HepG2 (cell line): ENCODE data around the gene AUH. TPM values are rescaled to one million over a fixed set of nuclear protein-coding genes. Genes with fewer than 3 reads are reported as not detected.
A peak's percentile ranks its signal among the peaks of the same experiment; 100 is the strongest.

ENCODE experiments used
- CENPX ChIP-seq: sonication (generic); formaldehyde crosslinking; IDR thresholded peaks from 2 replicates; pipeline ENCODE4 v1.9.0; 2021; ENCODE audit warnings: mild to moderate bottlenecking, missing genetic modification reagents, moderate library complexity
- FOXK1 ChIP-seq: sonication (generic); formaldehyde crosslinking; IDR thresholded peaks from 2 replicates; pipeline ENCODE4 v1.4.0; 2020; ENCODE audit warnings: low read depth, missing genetic modification reagents, borderline replicate concordance
- MAFK ChIP-seq, 2 experiments: IDR thresholded peaks in 1 of 2; conservative IDR thresholded peaks in 1 of 2; 2 replicates each; pipeline ENCODE4 v1.6.1; 2011; ENCODE audit warnings: improper control_type of control experiment in 2 of 2, low read length in 2 of 2
- MTF2 ChIP-seq: sonication (generic); formaldehyde crosslinking; IDR thresholded peaks from 2 replicates; pipeline ENCODE4 v1.5.0; 2020; ENCODE audit warnings: missing genetic modification reagents, borderline replicate concordance
- RELA ChIP-seq: sonication (generic); formaldehyde crosslinking; IDR thresholded peaks from 2 replicates; pipeline ENCODE4 v1.4.0; 2020; ENCODE audit warnings: missing genetic modification reagents
- RFX1 ChIP-seq: fragments of 450-650 bp; IDR thresholded peaks from 2 replicates; pipeline ENCODE4 v1.6.1; 2017
- SALL2 ChIP-seq: sonication (generic); formaldehyde crosslinking; IDR thresholded peaks from 2 replicates; pipeline ENCODE4 v1.8.1; 2023; ENCODE audit warnings: mild to moderate bottlenecking, missing genetic modification reagents, inconsistent platforms
- SCMH1 ChIP-seq: sonication (generic); formaldehyde crosslinking; IDR thresholded peaks from 2 replicates; pipeline ENCODE4 v1.9.0; 2021; ENCODE audit warnings: missing genetic modification reagents, mild to moderate bottlenecking, borderline replicate concordance
- SMAD3 ChIP-seq: sonication (generic); formaldehyde crosslinking; IDR thresholded peaks from 2 replicates; pipeline ENCODE4 v1.4.0; 2020; ENCODE audit warnings: missing genetic modification reagents
- SP1 ChIP-seq, 2 experiments: fragments of 450-650 bp in 1 of 2; sonication (generic) in 1 of 2; formaldehyde crosslinking in 1 of 2; IDR thresholded peaks; 2 replicates each; pipeline versions ENCODE4 v1.4.0 to v1.6.1; 2016 to 2020; ENCODE audit warnings: missing genetic modification reagents in 1 of 2
- SP4 ChIP-seq: sonication (generic); formaldehyde crosslinking; IDR thresholded peaks from 2 replicates; pipeline ENCODE4 v1.8.1; 2023; ENCODE audit warnings: mild to moderate bottlenecking, missing genetic modification reagents
- SRSF9 ChIP-seq: fragments of 200-400 bp; formaldehyde crosslinking; IDR thresholded peaks from 2 replicates; pipeline ENCODE4 v1.6.1; 2018; ENCODE audit warnings: borderline replicate concordance, mild to moderate bottlenecking, low read depth, low read length; ENCODE audit not compliant: insufficient read depth, poor library complexity, severe bottlenecking
- TAF1 ChIP-seq: sonication (generic); formaldehyde crosslinking; IDR thresholded peaks from 2 replicates; pipeline ENCODE4 v1.4.0; 2020; ENCODE audit warnings: missing genetic modification reagents
- ZNF317 ChIP-seq: sonication (generic); formaldehyde crosslinking; IDR thresholded peaks from 2 replicates; pipeline ENCODE4 v1.5.0; 2020; ENCODE audit warnings: mild to moderate bottlenecking, missing genetic modification reagents
- ZNF546 ChIP-seq: sonication (generic); formaldehyde crosslinking; conservative IDR thresholded peaks from 2 replicates; pipeline ENCODE4 v1.8.1; 2023; ENCODE audit warnings: mild to moderate bottlenecking, missing genetic modification reagents
- ZNF713 ChIP-seq: sonication (generic); formaldehyde crosslinking; IDR thresholded peaks from 2 replicates; pipeline ENCODE4 v1.4.0; 2020; ENCODE audit warnings: mild to moderate bottlenecking, missing genetic modification reagents
- ZNF720 ChIP-seq: sonication (generic); formaldehyde crosslinking; IDR thresholded peaks from 2 replicates; pipeline ENCODE4 v1.4.0; 2020; ENCODE audit warnings: missing genetic modification reagents
- ZNF724P ChIP-seq: sonication (generic); formaldehyde crosslinking; IDR thresholded peaks from 2 replicates; pipeline ENCODE4 v1.8.0; 2022; ENCODE audit warnings: missing genetic modification reagents, borderline replicate concordance
- ZNF776 ChIP-seq: sonication (generic); formaldehyde crosslinking; IDR thresholded peaks from 2 replicates; pipeline ENCODE4 v1.4.0; 2020; ENCODE audit warnings: mild to moderate bottlenecking, missing genetic modification reagents
- ZNF883 ChIP-seq: sonication (generic); formaldehyde crosslinking; IDR thresholded peaks from 2 replicates; pipeline ENCODE4 v1.5.1; 2020; ENCODE audit warnings: mild to moderate bottlenecking, missing genetic modification reagents; ENCODE audit errors: not compliant biosample characterization
- ZSCAN21 ChIP-seq: sonication (generic); formaldehyde crosslinking; IDR thresholded peaks from 2 replicates; pipeline ENCODE4 v1.8.0; 2022; ENCODE audit warnings: mild to moderate bottlenecking, missing genetic modification reagents, moderate library complexity, borderline replicate concordance
- ZSCAN22 ChIP-seq: sonication (generic); formaldehyde crosslinking; IDR thresholded peaks from 2 replicates; pipeline ENCODE4 v1.4.0; 2020; ENCODE audit warnings: mild to moderate bottlenecking, missing genetic modification reagents
- polyA plus RNA-seq, 8 experiments: library from polyadenylated mRNA; depleted of rRNA in 3 of 8; stranded (reverse) in 7 of 8; unstranded in 1 of 8; fragments of >200 nt; fragmentation: Illumina TruSeq in 4 of 8; extraction: Trizol in 4 of 8; gene quantifications; 2 replicates each; pipeline versions ENCODE4 v1.2.1 to v1.2.3, GENCODE V29; 2011 to 2016; ENCODE audit warnings: low read depth in 4 of 8, missing spikeins in 1 of 8, mixed read lengths in 1 of 8; ENCODE audit not compliant: insufficient read depth in 1 of 8
- total RNA-seq, 5 experiments: library from RNA; depleted of rRNA; stranded (reverse); fragments of >200 nt; fragmentation: Illumina TruSeq; extraction: Trizol; gene quantifications; 2 replicates each; pipeline ENCODE4 v1.2.3, GENCODE V29; 2016; ENCODE audit warnings: low read depth in 1 of 5
- TF ChIP-seq, protein P1 (sequence below): sonication (generic); formaldehyde crosslinking; IDR thresholded peaks from 2 replicates; pipeline ENCODE4 v1.4.0; 2020; ENCODE audit warnings: missing genetic modification reagents
- TF ChIP-seq, protein P2 (sequence below): sonication (generic); formaldehyde crosslinking; IDR thresholded peaks from 2 replicates; pipeline ENCODE4 v1.4.0; 2020; ENCODE audit warnings: mild to moderate bottlenecking, missing genetic modification reagents
- TF ChIP-seq, protein P3 (sequence below): sonication (generic); formaldehyde crosslinking; IDR thresholded peaks from 2 replicates; pipeline ENCODE4 v1.8.1; 2022; ENCODE audit warnings: low read depth, mild to moderate bottlenecking, missing genetic modification reagents

AUH gene
- total and polyA plus RNA-seq, 2 of the 13 experiments (the other 11 are each of a cell fraction or from before 2014, with no cell fraction given), result 25.8 to 31.9 TPM

DNA sequence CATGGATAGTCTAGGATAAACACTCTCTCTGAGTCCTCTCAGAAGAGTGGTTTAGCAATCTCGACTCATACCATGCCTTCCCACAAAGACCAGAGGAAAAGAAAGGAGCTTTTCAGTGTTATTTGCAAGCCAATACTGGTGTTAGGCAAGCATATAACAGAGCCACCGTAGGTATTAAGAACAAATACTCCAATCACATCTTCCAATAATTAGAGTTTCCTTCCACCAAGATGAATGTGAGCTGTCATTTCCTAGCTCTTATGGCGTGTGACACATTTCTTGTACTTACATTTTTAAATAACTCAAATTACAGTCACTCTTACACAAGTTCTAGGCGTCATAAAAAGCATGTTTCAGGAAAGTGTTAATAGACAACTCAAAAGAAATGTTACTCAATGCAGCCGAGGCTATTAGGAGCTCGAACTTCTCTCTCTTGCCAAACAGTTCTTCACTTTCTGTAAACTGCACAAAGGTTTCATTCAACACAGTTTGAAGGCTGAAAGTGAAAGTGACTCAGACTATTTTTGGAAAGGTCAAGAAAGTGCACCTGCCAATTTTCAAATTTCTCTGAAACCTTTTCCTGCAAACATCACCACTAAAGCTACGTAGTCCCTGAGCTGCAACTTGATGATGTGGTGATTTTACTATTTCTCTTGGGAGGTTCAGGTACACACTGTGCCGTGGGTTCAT lies 153.8 kb downstream of the AUH start (continued):
- TF ChIP-seq ZNF776 (CRISPR knock-in tag) (no peak), RFX1 (no peak), SALL2 (CRISPR knock-in tag) (no peak), ZNF724P (CRISPR knock-in tag) (no peak), ZNF720 (no peak), RELA (CRISPR knock-in tag) (no peak), ZSCAN22 (CRISPR knock-in tag) (no peak), ZNF713 (CRISPR knock-in tag) (no peak), TAF1 (CRISPR knock-in tag) (no peak), ZNF317 (CRISPR knock-in tag) (no peak), ZNF883 (CRISPR knock-in tag) (no peak), MAFK (conservative IDR thresholded peaks at IDR 0.05 in 1 of 2, IDR thresholded peaks at IDR 0.05 in 1 of 2; ENCODE audit: low read length in 2 of 2) (0 out of 4 replicates have a peak, but pooled peaks have one; percentile 10 to 26), SP4 (CRISPR knock-in tag) (no peak), MTF2 (CRISPR knock-in tag) (no peak), FOXK1 (CRISPR knock-in tag) (no peak), ZNF546 (CRISPR knock-in tag) (no peak), SP1 (IDR thresholded peaks at IDR 0.05) (no peak), SP1 (CRISPR knock-in tag; IDR thresholded peaks at IDR 0.05) (no peak), SRSF9 (no peak), CENPX (CRISPR knock-in tag) (no peak), SMAD3 (CRISPR knock-in tag) (0 out of 2 replicates have a peak, but pooled peaks have one; percentile 26), ZSCAN21 (CRISPR knock-in tag) (no peak), SCMH1 (CRISPR knock-in tag) (no peak)
- TF ChIP-seq, protein P1, sequence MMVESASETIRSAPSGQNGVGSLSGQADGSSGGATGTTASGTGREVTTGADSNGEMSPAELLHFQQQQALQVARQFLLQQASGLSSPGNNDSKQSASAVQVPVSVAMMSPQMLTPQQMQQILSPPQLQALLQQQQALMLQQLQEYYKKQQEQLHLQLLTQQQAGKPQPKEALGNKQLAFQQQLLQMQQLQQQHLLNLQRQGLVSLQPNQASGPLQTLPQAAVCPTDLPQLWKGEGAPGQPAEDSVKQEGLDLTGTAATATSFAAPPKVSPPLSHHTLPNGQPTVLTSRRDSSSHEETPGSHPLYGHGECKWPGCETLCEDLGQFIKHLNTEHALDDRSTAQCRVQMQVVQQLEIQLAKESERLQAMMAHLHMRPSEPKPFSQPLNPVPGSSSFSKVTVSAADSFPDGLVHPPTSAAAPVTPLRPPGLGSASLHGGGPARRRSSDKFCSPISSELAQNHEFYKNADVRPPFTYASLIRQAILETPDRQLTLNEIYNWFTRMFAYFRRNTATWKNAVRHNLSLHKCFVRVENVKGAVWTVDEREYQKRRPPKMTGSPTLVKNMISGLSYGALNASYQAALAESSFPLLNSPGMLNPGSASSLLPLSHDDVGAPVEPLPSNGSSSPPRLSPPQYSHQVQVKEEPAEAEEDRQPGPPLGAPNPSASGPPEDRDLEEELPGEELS (CRISPR knock-in tag), result peak; percentile 54; the same call in 1 of the 2 replicates
- TF ChIP-seq, protein P2, sequence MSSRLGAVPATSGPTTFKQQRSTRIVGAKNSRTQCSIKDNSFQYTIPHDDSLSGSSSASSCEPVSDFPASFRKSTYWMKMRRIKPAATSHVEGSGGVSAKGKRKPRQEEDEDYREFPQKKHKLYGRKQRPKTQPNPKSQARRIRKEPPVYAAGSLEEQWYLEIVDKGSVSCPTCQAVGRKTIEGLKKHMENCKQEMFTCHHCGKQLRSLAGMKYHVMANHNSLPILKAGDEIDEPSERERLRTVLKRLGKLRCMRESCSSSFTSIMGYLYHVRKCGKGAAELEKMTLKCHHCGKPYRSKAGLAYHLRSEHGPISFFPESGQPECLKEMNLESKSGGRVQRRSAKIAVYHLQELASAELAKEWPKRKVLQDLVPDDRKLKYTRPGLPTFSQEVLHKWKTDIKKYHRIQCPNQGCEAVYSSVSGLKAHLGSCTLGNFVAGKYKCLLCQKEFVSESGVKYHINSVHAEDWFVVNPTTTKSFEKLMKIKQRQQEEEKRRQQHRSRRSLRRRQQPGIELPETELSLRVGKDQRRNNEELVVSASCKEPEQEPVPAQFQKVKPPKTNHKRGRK, result no peak
- TF ChIP-seq, protein P3, sequence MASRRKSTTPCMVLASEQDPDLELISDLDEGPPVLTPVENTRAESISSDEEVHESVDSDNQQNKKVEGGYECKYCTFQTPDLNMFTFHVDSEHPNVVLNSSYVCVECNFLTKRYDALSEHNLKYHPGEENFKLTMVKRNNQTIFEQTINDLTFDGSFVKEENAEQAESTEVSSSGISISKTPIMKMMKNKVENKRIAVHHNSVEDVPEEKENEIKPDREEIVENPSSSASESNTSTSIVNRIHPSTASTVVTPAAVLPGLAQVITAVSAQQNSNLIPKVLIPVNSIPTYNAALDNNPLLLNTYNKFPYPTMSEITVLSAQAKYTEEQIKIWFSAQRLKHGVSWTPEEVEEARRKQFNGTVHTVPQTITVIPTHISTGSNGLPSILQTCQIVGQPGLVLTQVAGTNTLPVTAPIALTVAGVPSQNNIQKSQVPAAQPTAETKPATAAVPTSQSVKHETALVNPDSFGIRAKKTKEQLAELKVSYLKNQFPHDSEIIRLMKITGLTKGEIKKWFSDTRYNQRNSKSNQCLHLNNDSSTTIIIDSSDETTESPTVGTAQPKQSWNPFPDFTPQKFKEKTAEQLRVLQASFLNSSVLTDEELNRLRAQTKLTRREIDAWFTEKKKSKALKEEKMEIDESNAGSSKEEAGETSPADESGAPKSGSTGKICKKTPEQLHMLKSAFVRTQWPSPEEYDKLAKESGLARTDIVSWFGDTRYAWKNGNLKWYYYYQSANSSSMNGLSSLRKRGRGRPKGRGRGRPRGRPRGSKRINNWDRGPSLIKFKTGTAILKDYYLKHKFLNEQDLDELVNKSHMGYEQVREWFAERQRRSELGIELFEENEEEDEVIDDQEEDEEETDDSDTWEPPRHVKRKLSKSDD (CRISPR knock-in tag), result no peak
